Adrenal gland (tissue), 12 donors: ENCODE measurements around the gene DHX29. TPM values are rescaled to one million over a fixed set of nuclear protein-coding genes. Genes with fewer than 3 reads are reported as not detected.
A peak's percentile ranks its signal among the peaks of the same experiment; 100 is the strongest.

Experiments
- DNase-seq, 7 donors: peaks; one replicate each; pipeline ENCODE4 v3.0.0-alpha.2; 2019 to 2020
- H3K27ac ChIP-seq, 5 donors: fragments of 200-600 bp; sonication (generic) in 4 of 5; 1 replicate in 3 of 5; 2 replicates in 2 of 5; pipeline versions ENCODE4 v1.5.1 to v1.8.0; 2016 to 2020; ENCODE audit warnings: mild to moderate bottlenecking in 1 of 5
- H3K27me3 ChIP-seq: fragments of 200-600 bp; 2 replicates; pipeline ENCODE4 v1.8.0; 2021
- H3K36me3 ChIP-seq, 2 donors: fragments of 200-600 bp; replicated peaks in 1 of 2; 1 replicate in 1 of 2; 2 replicates in 1 of 2; pipeline versions ENCODE4 v1.5.1 to v1.8.0; 2018 to 2022
- H3K4me1 ChIP-seq, 2 donors: fragments of 200-600 bp; replicated peaks in 1 of 2; 1 replicate in 1 of 2; 2 replicates in 1 of 2; pipeline versions ENCODE4 v1.5.1 to v1.8.0; 2018 to 2021
- H3K4me3 ChIP-seq, 4 donors: fragments of 200-600 bp; sonication (generic) in 3 of 4; one replicate each; pipeline ENCODE4 v1.5.1; 2016 to 2018
- H3K9me3 ChIP-seq, 3 donors: fragments of 200-600 bp; sonication (generic) in 1 of 3; replicated peaks in 1 of 3; 1 replicate in 2 of 3; 2 replicates in 1 of 3; pipeline versions ENCODE4 v1.5.1 to v1.8.0; 2016 to 2021
- CTCF ChIP-seq, 6 experiments: fragments of 450-650 bp in 4 of 6; fragments of 200-600 bp in 2 of 6; sonication (generic) in 1 of 6; IDR thresholded peaks; 1 replicate in 5 of 6; 2 replicates in 1 of 6; pipeline versions ENCODE4 v1.5.1 to v1.8.0; 2016 to 2021; ENCODE audit warnings: antibody characterized with exemption in 6 of 6, mild to moderate bottlenecking in 2 of 6, moderate library complexity in 1 of 6
- POLR2A ChIP-seq, 2 donors: fragments of 450-650 bp; IDR thresholded peaks; one replicate each; pipeline ENCODE4 v1.6.1; 2017; ENCODE audit warnings: antibody characterized with exemption in 2 of 2, mild to moderate bottlenecking in 2 of 2, moderate library complexity in 1 of 2
- WGBS, 4 donors: extraction: QIAGEN DNeasy Blood & Tissue Kit in 2 of 4; methylation state at CpG; one replicate each; pipeline versions ENCODE4 v1.1.5 to v1.1.7; 2013 to 2017; 5-methylcytosine and 5-hydroxymethylcytosine counted together
- intact Hi-C, 2 donors: fragments of 100-400 bp; cut with DNase I; formaldehyde crosslinking; loops; one replicate each; pipeline versions ENCODE4 v1.14.1 to v1.15.0; 2022 to 2023
- polyA plus RNA-seq, 3 donors: library from polyadenylated mRNA; stranded (reverse); fragments of 200-250 nt in 2 of 3; fragments of 350-450 nt in 1 of 3; fragmentation: Illumina TruSeq in 1 of 3; extraction: RNeasy Lipid Tissue Mini Kit (QIAGEN cat#74804) in 1 of 3; gene quantifications; one replicate each; pipeline ENCODE4 v1.2.3, GENCODE V29; 2013 to 2014
- total RNA-seq, 9 donors: library from RNA; depleted of rRNA in 4 of 9; stranded (reverse); fragments of >200 nt in 4 of 9; fragments of 120-200 nt in 1 of 9; fragmentation: NEBNext Ultra II Directional in 1 of 9; extraction: Animal tissue kit (Norgen Biotek cat#: 25700) in 1 of 9; gene quantifications; one replicate each; pipeline versions ENCODE4 v1.1.0 to v1.2.4, GENCODE V29; 2013 to 2023
- donor health status: healthy with polysubstance abuse.
- donor health status: Bipolar disorder and iron deficiency.
- donor health status: DM: yes; HTN: yes; CAD: no.
- donor health status: DM: no; HTN: no; CAD: no.
- donor health status: DM: no; HTN: no; CAD: no.
- donor health status: DM: yes; HTN: yes; CAD: no.

The DHX29 gene
- total and polyA plus RNA-seq, 12 donors, result 6.7 to 34.9 (median 24.8) TPM

- intact Hi-C loops, result loop anchor here in 1 of 2 donors (10.0 kb wide), 1 partner anchor 362 kb away; no protein-coding TSS in a partner anchor
- Histone ChIP-seq H3K36me3 (peaks cover 0 to 7% of the 10 kb centered on the region in 2 donors), H3K9me3 (no peaks in the 10 kb centered on the region), H3K27me3 (no peaks in the 10 kb centered on the region), H3K4me1 (peaks cover 0 to 29% of the 10 kb centered on the region in 2 donors), H3K27ac (no peak overlapping the region), H3K4me3 (no peak overlapping the region)
- 30 to 60% (median 58%) methylated on average over 1 of the region's 1 CpG for WGBS, 4 donors
- no peak for DNase-seq
- TF ChIP-seq POLR2A (IDR thresholded peaks at IDR 0.05), result no peak
Observed at GRCh38 chr5:55333017-55333416, 25.5 kb upstream of the DHX29 start.

- Histone ChIP-seq H3K4me3 (no peak overlapping the region), H3K27ac (peak overlapping the region in 1 of 5 donors; percentile 36), H3K4me1 (peaks cover 0 to 32% of the 10 kb centered on the region in 2 donors), H3K36me3 (peaks cover 0 to 7% of the 10 kb centered on the region in 2 donors), H3K27me3 (no peaks in the 10 kb centered on the region), H3K9me3 (no peaks in the 10 kb centered on the region)
- intact Hi-C loops, result loop anchor here in 1 of 2 donors (10.0 kb wide), 1 partner anchor 363 kb away; no protein-coding TSS in a partner anchor
- DNase-seq, result no peak
- no peak for TF ChIP-seq POLR2A (IDR thresholded peaks at IDR 0.05)
- no peak for TF ChIP-seq CTCF (IDR thresholded peaks at IDR 0.05)
- WGBS, 4 donors, result 82 to 83% (median 82%) methylated on average over 3 of the region's 3 CpGs
Observed at GRCh38 chr5:55331321-55331720, 23.8 kb upstream of the DHX29 start.

GRCh38 chr5:55327281-55327680 lies 19.8 kb upstream of the DHX29 start:
- no peak overlapping the region for H3K4me3 ChIP-seq
- no peaks in the 10 kb centered on the region for H3K27me3 ChIP-seq
- TF ChIP-seq CTCF (IDR thresholded peaks at IDR 0.05) (no peak), POLR2A (IDR thresholded peaks at IDR 0.05) (no peak)
- H3K27ac ChIP-seq, result no peak overlapping the region
- no peaks in the 10 kb centered on the region for H3K9me3 ChIP-seq
- intact Hi-C loops, result no loop called here
- peaks cover 0 to 7% of the 10 kb centered on the region in 2 donors for H3K36me3 ChIP-seq
- peaks cover 0 to 25% of the 10 kb centered on the region in 2 donors for H3K4me1 ChIP-seq
- 36 to 44% (median 39%) methylated on average over 2 of the region's 2 CpGs for WGBS, 4 donors
- no peak for DNase-seq

- no peak overlapping the region for H3K4me3 ChIP-seq
- peaks cover 0 to 27% of the 10 kb centered on the region in 2 donors for H3K4me1 ChIP-seq
- H3K27me3 ChIP-seq, result no peaks in the 10 kb centered on the region
- intact Hi-C loops, result no loop called here
- H3K9me3 ChIP-seq, result no peaks in the 10 kb centered on the region
- peaks cover 0 to 7% of the 10 kb centered on the region in 2 donors for H3K36me3 ChIP-seq
- H3K27ac ChIP-seq, result no peak overlapping the region
- no peak for TF ChIP-seq POLR2A (IDR thresholded peaks at IDR 0.05)
- TF ChIP-seq CTCF (IDR thresholded peaks at IDR 0.05), result no peak
- DNase-seq, result no peak
- WGBS, 4 donors, result 92 to 98% (median 95%) methylated on average over 5 of the region's 5 CpGs
Observed at GRCh38 chr5:55325621-55326020, 18.1 kb upstream of the DHX29 start.

- intact Hi-C loops, result no loop called here
- H3K27ac ChIP-seq, result no peak overlapping the region
- TF ChIP-seq POLR2A (IDR thresholded peaks at IDR 0.05) (no peak), CTCF (IDR thresholded peaks at IDR 0.05) (peak; percentile 38 to 77 (median 68))
- no peak overlapping the region for H3K4me3 ChIP-seq
- no peaks in the 10 kb centered on the region for H3K27me3 ChIP-seq
- WGBS, 4 donors, result 95 to 100% (median 98%) methylated on average over 1 of the region's 1 CpG
- no peak for DNase-seq
- H3K36me3 ChIP-seq, result peaks cover 0 to 3% of the 10 kb centered on the region in 2 donors
- H3K4me1 ChIP-seq, result peaks cover 0 to 26% of the 10 kb centered on the region in 2 donors
- no peaks in the 10 kb centered on the region for H3K9me3 ChIP-seq
Observed at GRCh38 chr5:55324815-55325418, 17.4 kb upstream of the DHX29 start.
